ENCODE measurements around the gene NDOR1.
A peak's percentile ranks its signal among the peaks of the same experiment; 100 is the strongest.

Gene NDOR1

GRCh38 chr9:137198902-137199283 is 6.6 kb upstream of the NDOR1 start:
- DNase-seq (ENCODE audit: low spot score): no peak

GRCh38 chr9:137199411-137200121 is 5.9 kb upstream of the NDOR1 start:
- DNase-seq (ENCODE audit: low spot score): no peak

DNA sequence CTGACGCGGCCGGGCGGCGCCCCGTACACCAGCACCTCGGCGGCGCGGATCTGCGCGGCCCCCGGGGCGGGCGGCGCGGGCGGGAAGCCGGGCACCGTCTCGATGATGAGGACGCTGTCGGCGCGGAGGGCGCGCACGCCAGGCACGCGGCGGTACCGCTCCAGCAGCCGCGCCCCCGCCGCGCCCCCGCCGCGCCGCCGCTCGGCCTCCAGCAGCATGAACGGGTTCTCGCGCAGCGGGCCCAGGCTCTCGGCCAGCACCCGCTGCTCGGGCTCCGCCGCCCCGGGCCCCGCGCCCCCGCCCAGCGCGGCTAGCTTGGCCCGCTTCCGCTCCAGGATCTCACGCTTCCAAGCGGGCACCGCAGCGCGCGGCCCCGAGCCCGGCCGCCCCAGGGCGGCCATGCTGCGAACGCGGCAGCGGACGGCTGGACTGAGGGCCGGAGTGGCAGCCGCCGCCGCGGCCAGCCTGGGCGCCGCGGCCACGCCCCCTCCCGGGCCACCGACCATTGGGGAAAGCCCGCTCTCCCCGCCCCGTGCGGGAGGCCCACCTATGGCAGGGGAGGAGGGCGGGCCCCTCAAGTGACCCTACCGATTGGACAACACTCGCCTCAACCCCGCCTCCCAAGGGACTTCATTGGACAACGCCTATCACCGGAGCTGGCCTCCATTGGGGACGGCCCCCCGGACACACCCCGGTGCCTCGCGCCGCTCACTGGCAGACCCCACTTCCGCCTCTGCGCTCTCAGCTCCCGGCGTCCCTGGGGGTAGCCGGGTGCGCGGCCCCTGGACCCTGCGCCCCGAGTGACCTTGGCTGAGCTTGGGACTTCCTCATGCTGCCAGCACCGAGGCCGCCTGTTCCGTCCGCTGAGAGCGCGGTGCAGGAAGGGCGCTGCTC is 4.9 kb upstream of the NDOR1 start, which contains the start of gene TPRN:
Gene TPRN (minus strand): TSS at position 431 of the 894 bp plus-strand sequence. CDS start 30 bp downstream, at position 401.
- peak; percentile 98 for DNase-seq (ENCODE audit: low spot score)

DNA sequence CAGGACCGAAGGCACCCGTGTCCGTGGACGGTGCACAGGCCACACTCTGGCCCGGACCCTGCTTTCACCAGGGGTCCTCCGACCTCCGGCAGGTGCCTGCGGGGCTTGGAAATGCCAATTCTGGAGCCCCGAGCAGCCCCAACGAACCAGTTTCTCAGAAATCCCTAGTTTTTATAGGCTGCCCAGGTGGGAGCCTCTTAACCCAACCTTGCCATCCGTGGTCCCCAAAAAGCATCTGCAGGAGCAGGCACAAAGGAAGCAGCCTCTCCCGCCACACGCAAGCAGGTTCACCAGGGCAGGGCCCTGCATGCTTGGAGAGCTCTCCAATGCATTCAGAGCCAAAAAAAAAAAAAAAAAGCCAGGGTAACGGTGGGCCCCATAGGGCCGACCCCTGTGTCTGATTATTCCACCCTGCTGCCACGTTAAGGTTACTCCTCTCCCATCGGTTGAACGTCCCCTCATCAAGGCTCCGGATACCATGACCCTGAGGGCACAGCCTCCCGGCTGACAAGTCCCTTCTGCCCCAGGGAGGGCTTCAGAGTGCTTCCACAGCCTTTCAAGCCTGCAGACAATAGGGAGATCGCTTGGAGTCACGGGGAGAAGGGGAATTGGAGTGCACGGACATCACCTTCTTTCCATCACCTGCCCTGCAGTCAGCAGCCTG is 4.2 kb upstream of the NDOR1 start:
- DNase-seq (ENCODE audit: low spot score): no peak

GRCh38 chr9:137202966-137203365 is 2.5 kb upstream of the NDOR1 start:
- no peak for DNase-seq (ENCODE audit: low spot score)

DNA sequence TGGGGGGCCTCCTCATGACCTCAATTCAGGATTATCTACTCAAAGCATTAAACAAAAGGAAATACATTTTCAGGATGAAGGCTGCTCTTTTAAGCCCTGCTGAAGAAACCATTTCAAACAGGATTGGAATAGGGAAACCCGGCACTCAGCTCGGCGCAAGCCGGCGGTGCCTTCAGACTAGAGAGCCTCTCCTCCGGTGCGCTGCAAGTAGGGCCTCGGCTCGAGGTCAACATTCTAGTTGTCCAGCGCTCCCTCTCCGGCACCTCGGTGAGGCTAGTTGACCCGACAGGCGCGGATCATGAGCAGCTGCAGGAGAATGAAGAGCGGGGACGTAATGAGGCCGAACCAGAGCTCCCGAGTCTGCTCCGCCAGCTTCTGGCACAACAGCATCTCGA is 772 bp upstream of the NDOR1 start:
- DNase-seq (ENCODE audit: low spot score): no peak

- no peak for DNase-seq (ENCODE audit: low spot score)
Observed at GRCh38 chr9:137206602-137207001, 1.1 kb downstream of the NDOR1 start.

- no peak for DNase-seq (ENCODE audit: low spot score)
Observed at GRCh38 chr9:137211532-137211931, 6.0 kb downstream of the NDOR1 start.

DNA sequence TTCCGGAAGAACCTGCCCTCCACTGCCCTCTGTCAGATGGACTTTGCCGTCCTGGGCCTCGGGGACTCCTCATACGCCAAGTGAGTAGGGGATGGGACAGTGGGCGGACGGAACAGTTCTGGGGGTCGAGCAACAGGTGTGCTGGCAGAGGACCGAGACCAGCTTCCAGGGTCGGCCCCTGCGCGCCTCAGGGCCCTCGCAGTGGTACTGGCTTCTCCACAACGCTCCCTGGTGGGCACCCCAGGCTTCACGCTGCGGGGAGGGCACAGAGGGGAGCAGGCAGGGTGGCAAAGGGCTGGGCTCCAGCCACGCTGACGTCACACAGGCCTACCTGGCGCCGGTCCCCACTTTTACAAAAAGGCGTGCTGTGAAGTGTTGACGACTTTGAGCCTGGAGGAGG is 7.0 kb downstream of the NDOR1 start:
- no peak for DNase-seq (ENCODE audit: low spot score)

DNA sequence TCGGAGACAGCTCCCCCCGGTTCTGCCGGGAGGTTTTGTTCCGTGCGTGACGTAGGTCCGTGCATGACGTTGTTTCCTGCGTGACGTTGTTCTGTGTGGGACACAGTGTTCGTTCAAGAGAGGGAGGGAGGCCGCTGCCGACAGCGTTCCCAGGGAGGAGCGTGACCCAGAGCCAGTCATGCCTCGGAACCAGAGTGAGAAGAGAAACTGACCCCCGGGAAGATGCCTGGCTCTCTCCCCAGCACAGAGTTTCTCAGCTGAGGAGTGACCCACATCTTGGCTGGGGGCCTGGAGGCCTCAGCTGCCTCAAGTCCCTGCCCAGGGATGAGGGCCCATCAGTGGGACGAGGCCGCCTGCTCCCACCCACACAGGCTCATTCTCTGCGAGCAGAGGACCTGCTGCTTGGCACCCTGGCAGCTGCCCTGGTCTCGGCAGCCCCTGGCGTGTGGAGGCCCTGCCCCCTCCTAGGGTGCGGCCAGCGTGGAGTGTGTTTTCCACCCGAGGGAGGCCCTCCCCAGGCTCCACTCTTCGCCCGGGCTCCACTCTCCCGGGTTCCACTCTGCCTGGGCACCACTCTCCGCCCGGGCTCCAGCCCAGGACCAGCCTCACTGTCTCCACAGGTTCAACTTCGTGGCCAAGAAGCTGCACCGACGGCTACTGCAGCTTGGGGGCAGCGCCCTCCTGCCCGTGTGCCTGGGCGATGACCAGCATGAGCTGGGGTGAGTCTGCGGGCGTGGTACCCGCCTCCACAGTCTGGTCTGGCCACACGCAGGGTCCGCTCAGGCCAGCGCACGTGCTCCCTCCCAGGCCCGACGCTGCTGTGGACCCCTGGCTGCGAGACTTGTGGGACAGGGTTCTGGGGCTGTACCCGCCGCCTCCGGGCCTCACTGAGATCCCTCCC is 7.9 kb downstream of the NDOR1 start:
- DNase-seq (ENCODE audit: low spot score): no peak

DNA sequence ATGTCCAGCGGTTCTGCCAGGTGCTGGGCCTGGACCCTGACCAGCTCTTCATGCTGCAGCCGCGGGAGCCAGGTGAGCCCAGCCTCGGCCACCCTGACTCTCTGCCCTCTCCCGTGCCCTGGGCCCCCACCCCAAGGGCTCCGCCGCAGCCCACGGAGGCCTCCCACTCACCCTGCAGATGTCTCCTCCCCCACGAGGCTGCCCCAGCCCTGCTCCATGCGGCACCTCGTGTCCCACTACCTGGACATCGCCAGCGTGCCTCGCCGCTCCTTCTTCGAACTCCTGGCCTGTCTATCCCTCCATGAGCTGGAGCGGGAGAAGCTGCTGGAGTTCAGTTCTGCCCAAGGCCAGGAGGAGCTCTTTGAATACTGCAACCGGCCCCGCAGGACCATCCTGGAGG is 9.1 kb downstream of the NDOR1 start:
- DNase-seq (ENCODE audit: low spot score): no peak

GRCh38 chr9:137215196-137215986 is 9.9 kb downstream of the NDOR1 start:
- no peak for DNase-seq (ENCODE audit: low spot score)

DNA sequence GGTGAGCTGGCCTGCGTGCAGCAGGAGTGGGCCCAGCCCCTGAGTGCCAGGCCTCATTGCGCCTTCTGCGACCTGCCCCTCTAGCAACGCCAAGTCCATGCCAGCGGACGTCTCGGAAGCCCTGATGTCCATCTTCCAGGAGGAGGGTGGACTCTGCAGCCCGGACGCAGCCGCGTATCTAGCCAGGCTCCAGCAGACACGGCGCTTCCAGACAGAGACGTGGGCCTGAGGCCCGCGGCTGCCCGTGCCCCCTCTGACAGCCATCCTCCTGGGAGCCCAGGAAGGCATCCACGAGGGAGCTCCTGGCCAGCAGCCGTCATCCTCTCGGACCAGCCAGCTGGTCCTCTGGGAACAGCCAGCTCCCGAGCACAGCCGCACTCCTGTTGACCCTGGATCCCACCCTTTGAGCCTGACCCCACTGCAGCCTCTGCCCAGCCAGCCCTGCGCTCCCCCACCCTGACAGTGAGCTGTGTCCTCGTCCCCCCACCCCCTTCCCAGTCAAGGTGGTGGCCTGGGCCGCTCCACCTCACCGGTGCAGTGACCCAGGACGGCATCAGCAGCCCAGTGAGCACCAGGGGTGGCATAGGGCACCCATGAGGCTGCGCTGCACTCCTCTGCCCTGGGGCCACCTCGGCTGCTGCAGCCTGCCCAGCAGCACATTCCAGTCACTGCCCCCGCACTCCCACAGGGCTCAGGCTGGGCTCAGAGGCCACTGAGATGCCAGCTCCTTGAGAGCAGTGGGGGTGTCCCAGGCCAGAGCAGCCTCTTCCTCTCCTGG is 10.9 kb downstream of the NDOR1 start:
- no peak for DNase-seq (ENCODE audit: low spot score)

DNA sequence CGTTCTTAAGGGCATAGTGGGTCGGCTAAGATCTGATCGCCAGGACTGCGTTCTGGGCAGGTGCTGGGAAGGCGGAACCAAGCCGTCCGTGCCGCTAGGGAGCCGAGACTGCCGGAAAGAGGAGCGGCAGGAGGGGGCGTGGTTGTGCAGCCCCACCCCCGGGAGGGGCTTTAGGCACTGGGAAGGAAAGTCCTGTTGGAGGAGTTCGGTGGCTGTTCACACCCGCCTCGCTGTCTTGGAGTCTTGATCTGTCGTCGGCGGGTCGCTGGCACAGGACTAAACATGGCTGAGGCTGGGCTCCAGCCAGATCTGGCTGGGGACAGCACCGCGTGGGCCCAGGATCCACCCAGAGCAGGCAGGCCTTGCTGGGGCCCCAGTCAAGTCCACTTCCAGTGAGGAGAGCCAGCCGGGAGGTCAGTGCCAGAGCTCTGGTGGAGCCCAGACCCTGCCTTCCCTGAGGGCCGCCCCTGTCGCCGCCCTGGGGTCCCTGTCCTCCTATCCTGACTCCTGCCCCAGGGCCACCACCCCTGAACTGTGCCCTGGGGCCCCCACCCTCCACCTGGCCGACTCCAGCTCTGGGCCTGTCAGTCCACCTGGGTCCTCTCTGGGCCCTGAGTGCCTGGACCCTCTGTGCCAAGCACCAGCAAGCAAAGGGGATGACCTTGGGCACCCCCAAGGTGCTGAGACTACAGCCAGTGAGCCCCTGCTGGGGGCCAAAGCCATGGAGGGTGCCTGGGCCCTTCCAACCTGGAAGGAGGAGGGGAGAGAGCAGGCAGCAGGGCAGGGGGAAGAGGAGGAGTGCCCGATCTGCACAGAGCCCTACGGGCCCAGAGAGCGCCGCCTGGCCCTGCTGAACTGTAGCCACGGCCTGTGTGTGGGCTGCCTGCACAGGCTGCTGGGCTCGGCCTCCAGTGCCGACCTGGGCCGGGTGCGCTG is 12.0 kb downstream of the NDOR1 start:
- DNase-seq (ENCODE audit: low spot score): peak; percentile 45

GRCh38 chr9:137218212-137218753 is 12.8 kb downstream of the NDOR1 start:
- DNase-seq (ENCODE audit: low spot score): no peak

DNA sequence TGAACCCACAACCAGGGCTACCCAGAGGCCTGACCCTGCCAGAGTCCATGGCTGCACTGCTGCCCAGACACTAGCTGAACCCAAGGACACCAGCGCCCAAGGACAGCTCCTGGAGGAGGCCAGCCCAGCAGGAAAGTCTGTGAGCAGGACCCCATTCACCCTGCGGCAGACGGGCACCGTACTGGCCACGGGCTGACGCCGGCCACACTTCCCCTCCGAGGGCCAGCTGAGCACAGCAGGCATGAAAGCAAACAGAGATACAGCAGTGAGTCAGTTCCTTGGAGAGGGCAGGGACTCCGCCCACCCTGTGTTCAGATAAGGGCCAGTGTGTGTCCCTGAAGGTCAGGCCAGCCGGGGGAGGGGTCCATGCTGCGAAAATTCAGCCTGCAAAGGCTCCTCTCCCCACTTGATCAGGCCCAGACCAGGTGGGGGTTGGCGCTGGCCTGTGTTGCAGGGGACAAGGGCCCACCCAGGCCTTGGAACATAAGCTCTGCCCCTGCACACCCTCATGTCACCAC is 13.3 kb downstream of the NDOR1 start:
- DNase-seq (ENCODE audit: low spot score): peak; percentile 30

GRCh38 chr9:137219757-137220316 is 14.3 kb downstream of the NDOR1 start:
- DNase-seq (ENCODE audit: low spot score): no peak
